ENCODE results near the gene ALDOA. TPM values are rescaled to one million over a fixed set of nuclear protein-coding genes. Genes with fewer than 3 reads are reported as not detected.

Gene ALDOA
- total RNA-seq, 4 donors from 2014 or later, result 794 to 967 (median 870) TPM

DNA sequence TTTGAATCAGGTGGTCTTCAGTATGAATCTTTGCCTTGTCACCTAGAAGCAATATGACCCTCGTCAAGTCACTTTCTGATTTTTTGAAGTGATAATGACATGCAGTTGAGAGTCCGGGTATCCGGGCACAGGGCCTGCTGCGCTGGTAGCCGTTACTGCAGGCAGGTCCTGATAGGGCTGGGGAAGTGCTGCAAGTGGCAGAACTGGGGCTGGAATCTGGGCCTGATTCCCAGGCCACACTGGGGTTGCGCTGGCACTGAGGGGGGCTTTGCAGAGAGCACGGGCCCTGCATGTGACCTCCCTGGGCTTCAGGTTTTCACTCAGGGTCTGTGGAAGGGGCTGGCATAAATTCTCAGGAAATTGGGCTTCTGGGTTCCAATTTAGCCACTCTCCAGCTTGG, 13.2 kb downstream of the ALDOA start:
- Histone ChIP-seq H3K9me3 (no peaks in the 10 kb centered on the region), H3K27ac (no peak overlapping the region), H3K27me3 (no peaks in the 10 kb centered on the region), H3K4me1 (peaks cover 35% of the 10 kb centered on the region), H3K4me3 (no peak overlapping the region), H3K36me3 (peaks cover 52% of the 10 kb centered on the region)
- 91% methylated on average over 7 of the region's 7 CpGs for WGBS
- TF ChIP-seq POLR2AphosphoS5 (IDR thresholded peaks at IDR 0.05) (no peak), EP300 (IDR thresholded peaks at IDR 0.05) (no peak), POLR2A (IDR thresholded peaks at IDR 0.05) (no peak)
- TF ChIP-seq, protein P1, sequence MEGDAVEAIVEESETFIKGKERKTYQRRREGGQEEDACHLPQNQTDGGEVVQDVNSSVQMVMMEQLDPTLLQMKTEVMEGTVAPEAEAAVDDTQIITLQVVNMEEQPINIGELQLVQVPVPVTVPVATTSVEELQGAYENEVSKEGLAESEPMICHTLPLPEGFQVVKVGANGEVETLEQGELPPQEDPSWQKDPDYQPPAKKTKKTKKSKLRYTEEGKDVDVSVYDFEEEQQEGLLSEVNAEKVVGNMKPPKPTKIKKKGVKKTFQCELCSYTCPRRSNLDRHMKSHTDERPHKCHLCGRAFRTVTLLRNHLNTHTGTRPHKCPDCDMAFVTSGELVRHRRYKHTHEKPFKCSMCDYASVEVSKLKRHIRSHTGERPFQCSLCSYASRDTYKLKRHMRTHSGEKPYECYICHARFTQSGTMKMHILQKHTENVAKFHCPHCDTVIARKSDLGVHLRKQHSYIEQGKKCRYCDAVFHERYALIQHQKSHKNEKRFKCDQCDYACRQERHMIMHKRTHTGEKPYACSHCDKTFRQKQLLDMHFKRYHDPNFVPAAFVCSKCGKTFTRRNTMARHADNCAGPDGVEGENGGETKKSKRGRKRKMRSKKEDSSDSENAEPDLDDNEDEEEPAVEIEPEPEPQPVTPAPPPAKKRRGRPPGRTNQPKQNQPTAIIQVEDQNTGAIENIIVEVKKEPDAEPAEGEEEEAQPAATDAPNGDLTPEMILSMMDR (IDR thresholded peaks at IDR 0.05), result no peak
- no peak for DNase-seq (ENCODE audit: low spot score in 2 of 2)

DNA sequence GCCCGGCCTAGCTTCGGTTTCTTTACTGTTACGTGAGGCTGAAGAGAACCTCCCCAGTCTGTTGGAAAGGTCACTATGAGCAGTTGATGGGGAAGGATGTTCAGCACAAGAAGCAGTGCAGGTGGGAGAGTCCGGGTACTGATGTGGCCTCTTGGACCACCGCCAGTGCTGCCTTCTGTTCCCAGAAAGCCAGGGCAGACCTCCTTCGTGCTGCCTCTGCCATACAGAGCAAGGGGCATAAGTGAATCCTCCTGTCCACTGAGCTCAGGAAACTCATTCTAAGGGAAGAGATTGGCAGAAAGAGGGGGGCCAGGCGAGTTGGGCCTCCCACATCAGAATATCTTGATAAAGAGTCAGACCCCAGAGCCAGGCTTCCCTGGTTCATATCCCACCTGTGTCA, 13.9 kb downstream of the ALDOA start:
- 90% methylated on average over 5 of the region's 7 CpGs for WGBS
- Histone ChIP-seq H3K36me3 (peaks cover 60% of the 10 kb centered on the region), H3K4me1 (peaks cover 35% of the 10 kb centered on the region), H3K4me3 (no peak overlapping the region), H3K9me3 (no peaks in the 10 kb centered on the region), H3K27me3 (no peaks in the 10 kb centered on the region), H3K27ac (no peak overlapping the region)
- no peak for TF ChIP-seq EP300 (IDR thresholded peaks at IDR 0.05)
- no peak for DNase-seq (ENCODE audit: low spot score in 2 of 2)

DNA sequence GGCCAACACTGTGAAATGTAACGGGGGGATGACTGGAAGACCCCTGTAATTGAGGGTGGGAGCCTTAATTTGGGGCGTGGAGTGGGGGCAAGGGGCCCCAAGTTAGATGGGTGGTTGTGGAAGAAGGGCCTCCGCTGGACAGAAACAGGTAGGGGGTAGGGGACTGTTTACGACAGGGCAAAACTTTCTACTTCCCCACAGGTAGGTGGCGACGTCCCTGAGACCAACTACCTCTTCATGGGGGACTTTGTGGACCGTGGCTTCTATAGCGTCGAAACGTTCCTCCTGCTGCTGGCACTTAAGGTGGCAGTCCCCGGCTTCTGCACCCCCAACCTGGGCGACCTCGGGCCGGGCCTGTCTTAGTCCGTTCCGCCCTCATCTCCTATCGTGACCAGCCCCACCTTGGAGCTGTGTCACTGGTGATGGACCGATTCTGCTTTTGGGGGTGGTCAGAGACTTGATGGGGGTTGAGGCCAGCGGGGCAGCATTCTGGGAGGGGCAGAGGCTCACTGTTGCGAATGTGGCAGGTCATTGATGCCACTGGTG, 17.1 kb downstream of the ALDOA start:
- Histone ChIP-seq H3K27ac (no peak overlapping the region), H3K4me1 (peaks cover 18% of the 10 kb centered on the region), H3K27me3 (no peaks in the 10 kb centered on the region), H3K4me3 (no peak overlapping the region), H3K9me3 (no peaks in the 10 kb centered on the region), H3K36me3 (peaks cover 81% of the 10 kb centered on the region)
- WGBS, result 88% methylated on average over 20 of the region's 20 CpGs
- DNase-seq (ENCODE audit: low spot score in 2 of 2), result no peak
- TF ChIP-seq, protein P1 (IDR thresholded peaks at IDR 0.05), result peak in 1 of 2 donors; percentile 6
- TF ChIP-seq POLR2A (IDR thresholded peaks at IDR 0.05) (no peak), POLR2AphosphoS5 (IDR thresholded peaks at IDR 0.05) (no peak), EP300 (IDR thresholded peaks at IDR 0.05) (no peak)

DNA sequence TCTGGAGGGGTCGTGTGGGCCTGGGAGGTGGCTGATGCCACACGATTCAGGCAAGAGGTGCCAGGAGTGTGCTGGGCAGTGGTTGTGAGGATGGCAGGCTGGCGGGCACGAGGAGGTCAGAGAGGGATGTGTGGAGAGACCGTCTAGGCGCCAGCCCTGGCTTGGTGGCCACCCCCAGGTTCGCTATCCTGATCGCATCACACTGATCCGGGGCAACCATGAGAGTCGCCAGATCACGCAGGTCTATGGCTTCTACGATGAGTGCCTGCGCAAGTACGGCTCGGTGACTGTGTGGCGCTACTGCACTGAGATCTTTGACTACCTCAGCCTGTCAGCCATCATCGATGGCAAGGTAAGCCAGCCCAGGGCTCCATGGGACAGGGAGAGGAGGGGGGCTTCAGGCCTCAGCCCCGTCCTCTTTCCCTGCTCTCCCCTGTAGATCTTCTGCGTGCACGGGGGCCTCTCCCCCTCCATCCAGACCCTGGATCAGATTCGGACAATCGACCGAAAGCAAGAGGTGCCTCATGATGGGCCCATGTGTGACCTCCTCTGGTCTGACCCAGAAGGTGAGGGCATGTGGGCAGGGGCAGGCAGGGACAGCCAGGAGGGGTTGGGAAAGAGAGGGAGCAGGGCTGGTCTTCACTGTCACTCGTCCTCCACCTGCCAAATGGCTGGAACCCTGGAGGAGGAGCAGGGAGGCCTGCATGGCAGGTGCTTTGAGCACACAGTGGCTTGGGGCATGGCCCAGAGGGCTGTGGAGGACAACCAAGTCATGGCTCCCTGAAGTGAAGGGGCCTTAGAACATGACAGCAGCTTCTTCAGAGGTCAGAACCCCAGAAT, 17.9 kb downstream of the ALDOA start:
- peaks cover 78% of the 10 kb centered on the region for H3K36me3 ChIP-seq
- WGBS, result 93% methylated on average over 13 of the region's 24 CpGs

DNA sequence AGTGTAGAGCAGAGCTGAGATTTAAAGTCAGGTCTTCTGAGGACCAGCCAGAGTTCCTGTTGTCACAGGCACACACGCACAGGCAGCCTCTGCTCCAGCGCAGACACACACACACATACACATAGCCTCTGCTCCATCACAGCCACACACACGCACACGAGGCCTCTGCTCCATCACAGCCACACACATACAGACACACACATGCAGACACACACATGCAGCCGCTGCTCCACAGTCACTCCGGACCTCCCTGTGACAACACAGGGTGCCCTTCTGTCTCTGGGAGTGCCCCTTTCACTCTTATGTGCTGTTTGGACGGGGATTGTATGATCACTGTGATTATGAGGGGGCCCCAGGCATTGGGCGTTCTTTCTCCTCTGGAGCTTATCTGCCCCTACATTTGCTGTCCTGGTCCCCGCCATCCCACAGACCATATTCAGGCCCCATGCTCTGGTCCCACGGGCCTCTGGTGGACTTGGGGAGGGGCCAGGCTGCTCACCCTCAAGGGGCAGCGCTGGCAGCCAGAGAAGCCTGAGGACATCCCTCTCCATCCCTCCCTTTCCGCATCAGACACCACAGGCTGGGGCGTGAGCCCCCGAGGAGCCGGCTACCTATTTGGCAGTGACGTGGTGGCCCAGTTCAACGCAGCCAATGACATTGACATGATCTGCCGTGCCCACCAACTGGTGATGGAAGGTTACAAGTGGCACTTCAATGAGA, 18.7 kb downstream of the ALDOA start:
- peaks cover 72% of the 10 kb centered on the region for H3K36me3 ChIP-seq
- TF ChIP-seq POLR2AphosphoS5 (IDR thresholded peaks at IDR 0.05) (no peak), EP300 (IDR thresholded peaks at IDR 0.05) (no peak), POLR2A (IDR thresholded peaks at IDR 0.05) (no peak)
- TF ChIP-seq, protein P1 (IDR thresholded peaks at IDR 0.05), result no peak
- DNase-seq (ENCODE audit: low spot score in 2 of 2), result no peak
- peaks cover 18% of the 10 kb centered on the region for H3K4me1 ChIP-seq
- H3K4me3 ChIP-seq, result no peak overlapping the region
- no peaks in the 10 kb centered on the region for H3K27me3 ChIP-seq
- no peaks in the 10 kb centered on the region for H3K9me3 ChIP-seq
- WGBS, result 82% methylated on average over 15 of the region's 18 CpGs
- H3K27ac ChIP-seq, result no peak overlapping the region

More for the DNA sequence above, 17.9 kb downstream of the ALDOA start:
- TF ChIP-seq EP300 (IDR thresholded peaks at IDR 0.05), result no peak
- no peaks in the 10 kb centered on the region for H3K27me3 ChIP-seq
- no peak for DNase-seq (ENCODE audit: low spot score in 2 of 2)
- H3K4me1 ChIP-seq, result peaks cover 15% of the 10 kb centered on the region
- H3K4me3 ChIP-seq, result no peak overlapping the region
- H3K9me3 ChIP-seq, result no peaks in the 10 kb centered on the region
- no peak overlapping the region for H3K27ac ChIP-seq

DNA sequence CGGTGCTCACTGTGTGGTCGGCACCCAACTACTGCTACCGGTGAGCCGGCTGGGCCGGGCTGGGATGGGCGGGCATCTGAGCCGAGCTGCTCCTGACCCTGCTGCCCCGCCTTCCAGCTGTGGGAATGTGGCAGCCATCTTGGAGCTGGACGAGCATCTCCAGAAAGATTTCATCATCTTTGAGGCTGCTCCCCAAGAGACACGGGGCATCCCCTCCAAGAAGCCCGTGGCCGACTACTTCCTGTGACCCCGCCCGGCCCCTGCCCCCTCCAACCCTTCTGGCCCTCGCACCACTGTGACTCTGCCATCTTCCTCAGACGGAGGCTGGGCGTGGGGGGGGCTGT, 19.2 kb downstream of the ALDOA start:
- TF ChIP-seq POLR2AphosphoS5 (IDR thresholded peaks at IDR 0.05) (no peak), EP300 (IDR thresholded peaks at IDR 0.05) (no peak), POLR2A (IDR thresholded peaks at IDR 0.05) (no peak)
- 41% methylated on average over 15 of the region's 17 CpGs for WGBS
- H3K4me1 ChIP-seq, result peaks cover 22% of the 10 kb centered on the region
- H3K27me3 ChIP-seq, result no peaks in the 10 kb centered on the region
- H3K27ac ChIP-seq, result peak overlapping the region; percentile 37
- peaks cover 67% of the 10 kb centered on the region for H3K36me3 ChIP-seq
- no peaks in the 10 kb centered on the region for H3K9me3 ChIP-seq
- H3K4me3 ChIP-seq, result no peak overlapping the region
- no peak for DNase-seq (ENCODE audit: low spot score in 2 of 2)
